HG03342 (cell line): ENCODE data around the gene GPR132.

ENCODE experiments used
- ATAC-seq: cut with Tn5 transposase; IDR thresholded peaks from one replicate; pipeline ENCODE4 v1.9.1; 2021; ENCODE audit warnings: mild to moderate bottlenecking, moderate library complexity; ENCODE audit not compliant: unreplicated experiment

GPR132 gene

GRCh38 chr14:105063056-105063455 lies 2.2 kb downstream of the GPR132 start:
- no peak for ATAC-seq

GRCh38 chr14:105062048-105062433 lies 3.2 kb downstream of the GPR132 start:
- no peak for ATAC-seq

GRCh38 chr14:105061428-105062047 lies 3.7 kb downstream of the GPR132 start:
- ATAC-seq = peak; percentile 24

- ATAC-seq = no peak
Observed at GRCh38 chr14:105060751-105061427, 4.3 kb downstream of the GPR132 start.

- no peak for ATAC-seq
Observed at GRCh38 chr14:105059925-105060565, 5.2 kb downstream of the GPR132 start.

GRCh38 chr14:105059035-105059924 lies 6.0 kb downstream of the GPR132 start:
- ATAC-seq = no peak

- ATAC-seq = no peak
Observed at GRCh38 chr14:105058521-105059034, 6.7 kb downstream of the GPR132 start.

- ATAC-seq = no peak
Observed at GRCh38 chr14:105056303-105056831, 8.9 kb downstream of the GPR132 start.

GRCh38 chr14:105055736-105056302 lies 9.4 kb downstream of the GPR132 start:
- no peak for ATAC-seq

- ATAC-seq = no peak
Observed at GRCh38 chr14:105055334-105055733, 9.9 kb downstream of the GPR132 start.

- no peak for ATAC-seq
Observed at GRCh38 chr14:105053996-105054395, 11.2 kb downstream of the GPR132 start.

- ATAC-seq = no peak
Observed at GRCh38 chr14:105053421-105053820, 11.8 kb downstream of the GPR132 start.

- ATAC-seq = no peak
Observed at GRCh38 chr14:105052110-105052458, 13.1 kb downstream of the GPR132 start.

GRCh38 chr14:105051182-105052109 lies 13.8 kb downstream of the GPR132 start:
- no peak for ATAC-seq

- ATAC-seq = no peak
Observed at GRCh38 chr14:105050551-105050897, 14.7 kb downstream of the GPR132 start.

- no peak for ATAC-seq
Observed at GRCh38 chr14:105049753-105050550, 15.3 kb downstream of the GPR132 start.

- ATAC-seq = no peak
Observed at GRCh38 chr14:105047283-105048016, 17.8 kb downstream of the GPR132 start.

- ATAC-seq = no peak
Observed at GRCh38 chr14:105046891-105047282, 18.3 kb downstream of the GPR132 start.
